ENCODE results near the gene CABP5. TPM values are rescaled to one million over a fixed set of nuclear protein-coding genes. Genes with fewer than 3 reads are reported as not detected.

The CABP5 gene
- total RNA-seq, 1 experiment from 2014 or later: not detected

DNA sequence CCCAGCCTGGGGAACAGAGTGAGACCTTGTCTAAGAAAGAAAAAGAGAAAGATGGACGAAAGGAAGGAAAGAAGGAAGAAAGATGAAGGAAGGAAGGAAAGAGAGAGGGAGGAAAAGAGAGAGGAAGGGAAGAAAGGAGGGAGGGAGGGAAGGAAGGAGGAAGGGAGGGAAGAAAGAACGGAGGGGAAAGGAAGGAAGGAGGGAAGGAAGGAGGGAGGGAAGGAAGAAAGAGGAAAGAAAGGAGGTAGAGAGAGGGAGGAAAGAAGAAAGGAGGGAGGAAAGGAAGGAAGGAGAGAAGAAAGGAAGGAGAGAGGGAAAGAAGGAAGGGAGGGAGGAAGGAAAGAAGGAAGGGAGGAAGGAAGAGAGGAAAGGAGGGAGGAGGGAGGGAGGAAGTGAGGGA, 20.9 kb downstream of the CABP5 start:
- Histone ChIP-seq H3K27ac (ENCODE audit: low read depth, low read length) (no peak overlapping the region), H3K9me2 (ENCODE audit: insufficient read depth) (no peaks in the 10 kb centered on the region), H3K4me2 (ENCODE audit: low read length) (no peak overlapping the region), H3K27me3 (ENCODE audit: insufficient read depth, low read length) (peaks cover 19% of the 10 kb centered on the region; the same call in 1 of the 2 replicates), H4K20me1 (ENCODE audit: insufficient read depth) (no peaks in the 10 kb centered on the region), H2AFZ (ENCODE audit: low read depth, low read length, poor library complexity, severe bottlenecking) (no peak overlapping the region), H3K4me1 (ENCODE audit: control insufficient read depth in 1 of 2, insufficient read depth in 2 of 2, low read length in 2 of 2) (peaks cover 0 to 9% of the 10 kb centered on the region in 2 experiments; a peak in 2 of 4 replicates), H3K4me3 (replicated peaks in 1 of 2; ENCODE audit: low read depth in 1 of 2, low read length in 2 of 2) (no peak overlapping the region), H3K9ac (ENCODE audit: low read length) (no peak overlapping the region), H3K9me3 (ENCODE audit: control insufficient read depth in 1 of 2, insufficient read depth in 1 of 2, low read depth in 1 of 2, low read length in 2 of 2) (no peaks in the 10 kb centered on the region), H3K36me3 (ENCODE audit: control insufficient read depth in 1 of 2, insufficient read depth in 2 of 2, low read length in 2 of 2) (no peaks in the 10 kb centered on the region), H3K79me2 (ENCODE audit: insufficient read depth, low read length) (no peaks in the 10 kb centered on the region)
- POLR2A ChIA-PET: no interaction called here
- intact Hi-C loops (cut with micrococcal nuclease): no loop called here
- TF ChIP-seq SP1 (IDR thresholded peaks at IDR 0.05; ENCODE audit: low read depth): no peak
- TF ChIP-seq SRF (IDR thresholded peaks at IDR 0.05; ENCODE audit: low read depth): no peak
- TF ChIP-seq ZFX (IDR thresholded peaks at IDR 0.05): no peak
- CTCF ChIA-PET: no interaction called here
- BruUV-seq (replicated peaks): no TSS peak
- RAD21 ChIA-PET (ENCODE audit: low non-redundant PET in 1 of 2, low total read pairs in 2 of 2, uncharacterized antibody in 2 of 2, unreplicated experiment in 2 of 2): no interaction called here
- no peak for ATAC-seq
- DNase-seq (ENCODE audit: low read depth, low spot score): no peak

DNA sequence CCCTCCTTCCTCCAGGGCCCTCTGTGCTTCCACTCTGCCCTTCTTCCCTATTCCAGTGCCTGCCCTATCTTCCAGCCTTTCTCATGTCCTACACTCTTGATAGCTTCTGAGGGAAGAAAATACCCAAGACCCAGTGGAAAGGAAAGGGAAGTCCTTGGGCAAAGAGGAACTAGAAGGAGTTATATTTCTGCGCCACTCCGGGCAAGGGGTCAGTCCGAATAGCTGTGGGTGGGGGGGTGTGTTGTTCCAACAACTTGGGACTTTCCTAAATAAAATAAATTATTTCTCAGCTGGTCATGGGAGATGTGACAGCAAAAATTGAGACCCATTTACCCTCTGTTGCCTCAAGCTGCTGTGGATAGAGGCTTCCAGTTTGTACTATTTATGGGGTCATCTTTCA, 23.2 kb downstream of the CABP5 start:
- no peak for DNase-seq (ENCODE audit: low read depth, low spot score)
- BruUV-seq (replicated peaks): no TSS peak
- ChIA-PET POLR2A (no interaction called here), RAD21 (ENCODE audit: low non-redundant PET in 1 of 2, low total read pairs in 2 of 2, uncharacterized antibody in 2 of 2, unreplicated experiment in 2 of 2) (no interaction called here), CTCF (no interaction called here)
- H3K9me3 ChIP-seq (ENCODE audit: control insufficient read depth in 1 of 2, insufficient read depth in 1 of 2, low read depth in 1 of 2, low read length in 2 of 2): no peaks in the 10 kb centered on the region
- no peak for ATAC-seq
- no peak overlapping the region for H2AFZ ChIP-seq (ENCODE audit: low read depth, low read length, poor library complexity, severe bottlenecking)
- H3K79me2 ChIP-seq (ENCODE audit: insufficient read depth, low read length): no peaks in the 10 kb centered on the region
- H3K4me1 ChIP-seq (ENCODE audit: control insufficient read depth in 1 of 2, insufficient read depth in 2 of 2, low read length in 2 of 2): peaks cover 0 to 9% of the 10 kb centered on the region in 2 experiments; a peak in 2 of 4 replicates
- H3K27ac ChIP-seq (ENCODE audit: low read depth, low read length): no peak overlapping the region
- TF ChIP-seq FOSL1 (IDR thresholded peaks at IDR 0.05; ENCODE audit: low read depth) (no peak), ZNF274 (IDR thresholded peaks at IDR 0.05; ENCODE audit: low read depth, low read length) (no peak), POLR2A (IDR thresholded peaks at IDR 0.05; ENCODE audit: borderline replicate concordance, extremely low read depth, insufficient read depth, insufficient read length) (no peak), SRF (IDR thresholded peaks at IDR 0.05; ENCODE audit: low read depth) (no peak), POLR2AphosphoS5 (IDR thresholded peaks at IDR 0.05; ENCODE audit: low read depth, low read length) (no peak), ELF1 (IDR thresholded peaks at IDR 0.05; ENCODE audit: borderline replicate concordance, low read depth) (no peak), SIN3A (IDR thresholded peaks at IDR 0.05; ENCODE audit: low read depth) (no peak), SP1 (IDR thresholded peaks at IDR 0.05; ENCODE audit: low read depth) (no peak)
- TF ChIP-seq, protein P1, sequence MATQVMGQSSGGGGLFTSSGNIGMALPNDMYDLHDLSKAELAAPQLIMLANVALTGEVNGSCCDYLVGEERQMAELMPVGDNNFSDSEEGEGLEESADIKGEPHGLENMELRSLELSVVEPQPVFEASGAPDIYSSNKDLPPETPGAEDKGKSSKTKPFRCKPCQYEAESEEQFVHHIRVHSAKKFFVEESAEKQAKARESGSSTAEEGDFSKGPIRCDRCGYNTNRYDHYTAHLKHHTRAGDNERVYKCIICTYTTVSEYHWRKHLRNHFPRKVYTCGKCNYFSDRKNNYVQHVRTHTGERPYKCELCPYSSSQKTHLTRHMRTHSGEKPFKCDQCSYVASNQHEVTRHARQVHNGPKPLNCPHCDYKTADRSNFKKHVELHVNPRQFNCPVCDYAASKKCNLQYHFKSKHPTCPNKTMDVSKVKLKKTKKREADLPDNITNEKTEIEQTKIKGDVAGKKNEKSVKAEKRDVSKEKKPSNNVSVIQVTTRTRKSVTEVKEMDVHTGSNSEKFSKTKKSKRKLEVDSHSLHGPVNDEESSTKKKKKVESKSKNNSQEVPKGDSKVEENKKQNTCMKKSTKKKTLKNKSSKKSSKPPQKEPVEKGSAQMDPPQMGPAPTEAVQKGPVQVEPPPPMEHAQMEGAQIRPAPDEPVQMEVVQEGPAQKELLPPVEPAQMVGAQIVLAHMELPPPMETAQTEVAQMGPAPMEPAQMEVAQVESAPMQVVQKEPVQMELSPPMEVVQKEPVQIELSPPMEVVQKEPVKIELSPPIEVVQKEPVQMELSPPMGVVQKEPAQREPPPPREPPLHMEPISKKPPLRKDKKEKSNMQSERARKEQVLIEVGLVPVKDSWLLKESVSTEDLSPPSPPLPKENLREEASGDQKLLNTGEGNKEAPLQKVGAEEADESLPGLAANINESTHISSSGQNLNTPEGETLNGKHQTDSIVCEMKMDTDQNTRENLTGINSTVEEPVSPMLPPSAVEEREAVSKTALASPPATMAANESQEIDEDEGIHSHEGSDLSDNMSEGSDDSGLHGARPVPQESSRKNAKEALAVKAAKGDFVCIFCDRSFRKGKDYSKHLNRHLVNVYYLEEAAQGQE (IDR thresholded peaks at IDR 0.05; ENCODE audit: low read depth): no peak
- H4K20me1 ChIP-seq (ENCODE audit: insufficient read depth): no peaks in the 10 kb centered on the region
- peaks cover 34% of the 10 kb centered on the region; the same call in 1 of the 2 replicates for H3K27me3 ChIP-seq (ENCODE audit: insufficient read depth, low read length)
- H3K4me2 ChIP-seq (ENCODE audit: low read length): no peak overlapping the region
- H3K36me3 ChIP-seq (ENCODE audit: control insufficient read depth in 1 of 2, insufficient read depth in 2 of 2, low read length in 2 of 2): no peaks in the 10 kb centered on the region
- H3K9me2 ChIP-seq (ENCODE audit: insufficient read depth): no peaks in the 10 kb centered on the region
- no peak overlapping the region for H3K9ac ChIP-seq (ENCODE audit: low read length)
- intact Hi-C loops (cut with micrococcal nuclease): no loop called here
- no peak overlapping the region for H3K4me3 ChIP-seq (replicated peaks in 1 of 2; ENCODE audit: low read depth in 1 of 2, low read length in 2 of 2)
